ENCODE data around the gene DSG3.

DNA sequence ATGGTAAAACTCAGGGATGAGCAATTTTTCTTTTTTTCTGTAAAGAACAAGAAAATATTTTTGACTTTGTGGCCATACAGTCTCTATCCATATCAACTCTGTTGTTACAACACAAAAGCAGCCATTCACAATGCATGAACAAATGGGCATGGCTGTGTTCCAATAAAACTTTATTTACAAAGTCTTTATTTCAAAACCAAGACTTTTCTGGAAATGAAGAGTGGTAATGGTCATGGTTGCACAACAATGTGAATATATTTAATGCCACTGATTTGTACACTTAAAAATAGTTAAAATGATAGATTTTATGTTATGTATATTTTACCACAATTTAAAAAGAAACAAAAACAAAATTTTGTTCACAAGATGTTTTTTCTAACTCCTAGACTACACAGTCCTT lies 1.6 kb upstream of the DSG3 start:
- TF ChIP-seq CTCF (conservative IDR thresholded peaks at IDR 0.05; ENCODE audit: low read depth, low read length) (no peak), EZH2 (IDR thresholded peaks at IDR 0.05; ENCODE audit: borderline replicate concordance, low read depth, low read length, poor library complexity, severe bottlenecking) (no peak)
